GM21528 (cell line): ENCODE results near the gene FAT3.

Experiments used
- ATAC-seq: cut with Tn5 transposase; IDR thresholded peaks from one replicate; pipeline ENCODE4 v1.9.1; 2021; ENCODE audit warnings: mild to moderate bottlenecking, moderate library complexity; ENCODE audit not compliant: unreplicated experiment, low FRiP score

The FAT3 gene

DNA sequence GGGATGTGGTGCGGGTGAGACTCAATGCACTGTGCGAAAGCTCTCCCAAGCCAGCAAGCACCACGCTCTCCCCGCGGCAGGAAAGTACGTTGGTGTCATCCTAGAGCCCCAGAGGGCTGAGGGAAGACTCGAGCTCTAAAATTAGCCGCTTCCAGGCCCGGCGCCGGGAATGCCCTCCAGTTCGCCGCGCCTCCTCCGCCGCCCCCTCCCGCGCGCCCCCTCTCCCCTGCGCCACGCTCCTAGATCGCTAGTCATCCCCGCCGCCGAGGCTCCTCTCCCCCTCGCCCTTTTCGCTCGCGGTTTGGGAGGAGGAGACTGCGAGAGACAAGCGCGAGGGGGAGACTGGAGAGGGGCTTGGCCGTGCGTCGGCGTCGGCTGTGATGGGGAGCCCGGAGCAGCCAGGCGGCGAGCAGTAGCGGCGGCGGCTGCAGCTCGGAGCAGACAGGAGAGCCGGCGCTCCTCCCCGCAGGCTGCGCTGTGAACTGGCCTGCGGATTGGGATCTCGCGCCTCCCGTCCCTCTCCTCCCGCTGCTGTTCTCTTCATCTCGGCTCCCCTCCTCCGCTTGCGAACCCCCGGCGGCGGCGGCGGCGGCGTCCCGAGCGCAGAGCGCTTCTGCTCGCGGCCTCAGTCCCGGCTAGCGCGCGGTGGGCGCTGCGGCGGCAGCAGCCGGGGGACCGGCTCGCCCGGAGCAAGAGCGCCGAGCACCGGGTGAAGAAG is at the start of gene FAT3:
Gene FAT3 (plus strand): TSS at position 412 of the 718 bp plus-strand sequence. CDS start 127,295 bp downstream, outside the sequence.
- ATAC-seq = no peak

DNA sequence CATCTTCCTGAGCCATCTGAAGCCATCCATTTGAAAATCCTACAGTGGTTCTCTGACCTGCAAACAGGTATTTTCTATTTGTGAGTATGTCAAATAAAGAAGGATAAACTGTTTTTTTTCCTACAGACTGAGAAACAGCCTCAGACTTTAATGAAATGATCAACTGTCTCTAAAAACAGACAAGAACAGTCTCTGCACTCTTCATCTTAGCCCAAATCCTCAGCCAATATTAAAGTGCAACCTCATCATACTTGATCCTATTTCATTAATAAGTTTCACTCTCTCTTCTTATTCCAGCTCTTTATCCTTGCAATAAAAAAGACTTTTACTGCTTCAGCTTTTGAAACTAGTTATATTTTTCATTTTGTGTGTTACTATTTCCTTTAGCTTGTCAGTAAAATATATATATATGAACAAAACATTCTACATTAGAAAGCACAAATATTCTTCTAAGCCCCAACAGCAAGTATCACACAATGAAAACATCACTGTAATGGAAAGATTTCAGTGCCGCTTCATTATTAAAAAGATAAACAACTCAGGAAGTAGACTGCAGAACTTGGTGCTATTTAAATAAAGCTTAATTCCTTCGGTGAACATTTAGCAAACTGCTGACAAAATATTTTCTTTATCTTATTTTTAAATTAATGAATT is 45.5 kb upstream of the FAT3 start:
- no peak for ATAC-seq

- no peak for ATAC-seq
These were observed 44.4 kb upstream of the FAT3 start for GRCh38 chr11:92180226-92180625.

GRCh38 chr11:92180664-92181251 is 43.9 kb upstream of the FAT3 start:
- no peak for ATAC-seq

- ATAC-seq = no peak
These were observed 33.9 kb upstream of the FAT3 start for GRCh38 chr11:92190535-92191206.

DNA sequence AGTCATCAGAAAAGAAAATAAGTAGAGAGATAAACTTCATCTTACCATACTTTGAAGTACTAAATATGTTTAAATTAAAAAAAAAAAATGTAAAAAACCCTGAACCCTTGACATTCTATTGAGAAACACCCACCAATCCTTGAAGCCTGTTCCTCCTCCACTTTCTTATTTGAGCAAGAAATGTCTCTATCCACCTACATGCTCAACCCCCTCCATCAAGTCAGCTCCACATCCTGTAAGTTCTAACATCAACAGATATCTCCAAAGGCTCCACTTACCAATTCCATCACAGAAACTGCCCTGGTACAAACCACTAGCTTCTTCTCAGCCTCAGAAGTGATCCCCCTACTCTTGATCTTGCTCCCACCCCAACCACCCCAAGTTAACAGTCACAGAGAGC is 32.5 kb upstream of the FAT3 start:
- ATAC-seq = no peak

DNA sequence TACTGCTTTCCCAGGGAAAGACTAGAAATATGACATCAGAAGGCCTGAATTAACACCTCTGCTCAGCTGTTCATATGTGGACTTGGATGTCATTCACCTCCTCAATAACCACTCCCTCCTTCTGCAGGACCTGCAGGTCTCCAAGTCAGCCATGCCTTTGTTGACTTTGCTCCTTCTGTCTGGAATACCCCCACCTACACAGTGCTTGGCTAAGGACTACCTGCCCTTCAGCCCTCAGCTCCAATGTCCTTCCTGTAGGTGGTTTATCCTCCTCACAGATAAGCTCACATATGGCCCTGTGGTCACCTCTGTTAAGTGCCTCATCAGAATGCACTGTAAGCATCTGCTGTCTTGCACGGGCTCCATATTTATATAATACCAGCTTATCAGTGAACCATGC is 26.4 kb upstream of the FAT3 start:
- no peak for ATAC-seq

DNA sequence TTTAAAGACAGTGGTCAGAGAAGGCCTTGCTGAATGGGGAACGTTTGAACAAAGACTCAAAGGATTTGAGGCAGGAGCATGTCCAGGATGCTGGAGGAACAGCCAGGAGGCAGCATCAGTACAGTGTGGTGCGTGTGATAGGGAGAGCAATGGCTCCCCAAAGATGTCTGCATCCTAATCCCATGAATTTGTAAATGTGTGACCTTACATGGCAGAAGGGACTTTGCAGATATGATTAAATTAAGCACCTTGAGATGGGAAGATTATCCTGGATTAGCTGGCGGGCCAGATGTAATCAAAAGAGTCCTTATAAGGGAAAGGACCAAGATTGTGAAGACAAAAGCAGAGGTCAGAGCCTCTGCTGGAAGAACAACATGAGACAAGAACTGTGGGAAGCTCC is 24.6 kb upstream of the FAT3 start:
- ATAC-seq = no peak

DNA sequence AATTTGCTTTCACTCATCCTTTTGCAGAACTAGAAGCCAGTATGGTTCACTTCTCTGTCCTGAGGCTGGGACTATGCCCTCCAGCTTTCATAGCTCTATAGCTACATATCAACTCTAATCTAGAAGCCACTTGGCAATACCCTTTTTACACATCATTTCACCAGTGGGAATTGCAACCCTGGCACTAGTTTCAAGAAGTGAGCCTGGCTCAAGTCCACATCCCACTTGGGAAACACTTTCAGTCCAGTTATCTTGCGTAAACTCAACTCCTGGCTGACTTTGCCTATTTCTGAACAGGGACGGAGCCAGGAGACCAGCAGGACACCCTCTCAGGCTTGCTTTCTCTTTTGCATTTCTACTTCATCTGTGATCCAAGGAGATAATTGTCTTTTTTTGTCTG is 19.9 kb upstream of the FAT3 start:
- no peak for ATAC-seq

DNA sequence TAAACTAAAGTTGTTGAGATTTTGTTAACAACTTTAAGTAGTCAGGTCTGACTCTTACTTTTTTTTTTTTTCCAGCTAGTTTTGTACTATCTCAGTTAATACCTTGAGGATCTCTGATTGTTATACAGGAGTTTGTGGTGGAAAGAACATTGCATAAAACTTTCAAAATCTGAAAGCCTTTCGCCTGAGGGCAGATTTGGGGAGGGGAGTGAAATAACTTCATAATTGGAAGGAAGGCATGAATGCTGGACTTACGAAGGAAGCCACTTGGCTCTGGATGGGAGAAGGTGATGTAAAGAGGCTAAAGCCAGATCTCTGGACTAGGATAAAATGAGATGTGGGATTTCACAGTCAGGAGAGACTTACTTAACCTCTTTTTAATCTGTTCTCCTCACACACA is 18.2 kb upstream of the FAT3 start:
- ATAC-seq = no peak

DNA sequence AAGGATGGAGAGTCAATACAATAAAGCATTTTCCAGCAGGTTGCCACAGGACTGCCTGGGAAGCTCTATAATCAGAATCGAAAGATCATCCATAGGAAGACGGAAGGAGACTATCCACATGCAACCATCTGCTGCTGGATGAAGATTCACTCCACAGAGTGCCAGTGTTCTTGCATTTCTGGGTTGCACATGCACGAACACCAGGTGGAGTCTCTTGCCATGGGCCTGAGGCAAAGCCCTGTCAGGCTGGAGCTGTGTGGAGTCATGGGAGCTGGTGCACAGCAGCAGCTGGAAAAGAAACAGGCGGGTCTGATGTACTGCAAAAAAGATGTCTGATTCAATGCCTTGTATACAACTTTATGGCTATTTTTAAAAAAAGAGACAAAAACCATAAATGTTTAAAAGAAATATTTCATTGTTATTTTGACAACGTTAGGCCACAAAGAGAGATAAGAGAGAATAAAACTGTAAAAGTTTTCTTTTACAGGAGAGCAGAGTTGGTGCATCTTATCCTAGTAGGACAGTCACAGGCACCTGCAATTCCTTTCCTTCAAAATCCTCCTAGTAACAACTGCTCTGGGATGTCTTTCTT is 12.9 kb upstream of the FAT3 start:
- no peak for ATAC-seq

GRCh38 chr11:92212530-92212929 is 12.1 kb upstream of the FAT3 start:
- no peak for ATAC-seq

GRCh38 chr11:92216789-92217188 is 7.8 kb upstream of the FAT3 start:
- ATAC-seq = no peak

DNA sequence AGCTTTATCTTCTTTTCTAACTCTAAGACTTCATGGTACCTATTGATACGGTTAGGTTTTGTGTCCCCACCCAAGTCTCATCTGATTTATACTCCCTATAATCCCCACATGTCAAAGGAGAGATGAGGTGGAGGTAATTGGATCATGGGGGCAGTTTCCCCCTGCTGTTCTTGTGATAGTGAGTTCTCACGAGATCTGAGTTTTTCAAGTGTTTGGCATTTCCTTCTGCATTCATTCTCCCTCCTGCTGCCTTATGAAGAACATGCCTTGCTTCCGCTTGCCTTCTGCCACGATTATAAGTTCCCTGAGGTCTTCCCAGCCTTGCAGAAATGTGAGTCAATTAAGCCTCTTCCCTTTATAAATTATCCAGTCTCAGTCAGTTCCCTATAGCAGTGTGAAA is 5.1 kb upstream of the FAT3 start:
- ATAC-seq = no peak

GRCh38 chr11:92222701-92223100 is 1.9 kb upstream of the FAT3 start:
- no peak for ATAC-seq

GRCh38 chr11:92224054-92224406 is 588 bp upstream of the FAT3 start:
- ATAC-seq = no peak

DNA sequence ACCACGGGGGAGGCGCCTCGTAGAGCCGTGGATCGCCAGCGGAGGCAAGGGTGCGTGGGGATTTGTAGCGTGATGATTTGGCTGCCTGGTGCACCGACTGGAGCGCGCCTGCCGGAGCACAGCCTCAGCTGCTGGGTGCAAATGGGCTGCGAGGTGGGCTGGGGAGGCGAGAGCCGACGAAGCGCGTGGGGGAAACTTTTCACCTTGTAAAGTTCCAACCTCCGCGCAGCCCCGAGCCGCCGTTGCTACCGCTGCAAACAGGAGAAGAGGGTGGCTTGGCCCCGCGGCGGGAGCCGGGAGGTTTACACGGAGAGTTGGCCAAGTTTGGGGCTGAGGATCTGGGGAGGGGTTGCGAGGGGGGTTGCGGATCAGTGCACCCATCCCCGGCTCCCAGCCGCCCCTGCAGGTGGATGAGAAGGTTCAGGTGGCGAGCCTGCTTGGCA is 528 bp downstream of the FAT3 start:
- no peak for ATAC-seq

DNA sequence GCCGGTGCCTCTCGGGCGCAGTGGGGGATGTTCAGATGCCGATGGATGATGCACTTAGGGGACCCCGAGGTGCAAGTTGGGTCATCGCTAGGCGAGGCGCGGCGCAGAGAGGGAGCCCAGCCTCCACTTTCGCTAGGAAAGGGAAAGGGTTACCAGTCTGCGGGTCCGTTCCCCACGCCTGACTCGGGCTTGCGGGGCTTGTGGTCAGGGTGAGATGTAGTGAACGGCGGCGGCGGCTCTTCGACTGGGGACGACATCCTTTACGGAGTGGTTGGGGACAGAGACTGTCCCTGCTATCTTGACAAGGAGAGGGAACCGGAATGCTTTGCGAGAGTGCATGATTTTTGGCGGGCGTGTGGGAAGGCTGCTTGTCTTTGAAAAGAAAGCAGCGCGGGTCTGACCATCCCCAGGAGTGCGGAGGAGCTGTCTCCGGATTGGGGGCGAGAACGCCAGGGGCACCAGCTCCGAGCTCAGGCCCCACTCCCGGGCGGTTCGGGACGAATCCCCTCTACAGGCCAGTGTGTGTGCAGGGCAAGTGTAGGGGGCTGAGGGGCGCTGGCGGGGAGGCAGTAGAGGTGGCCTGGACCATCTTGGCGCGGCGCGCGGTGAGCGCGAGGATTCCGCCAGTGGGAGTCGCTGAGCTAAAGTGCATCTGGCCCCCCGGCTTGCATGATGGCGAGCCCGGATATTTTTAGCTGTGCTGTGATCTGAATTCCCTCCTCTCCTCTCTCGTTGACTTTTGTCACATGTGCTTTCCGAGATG is 1.1 kb downstream of the FAT3 start:
- no peak for ATAC-seq

DNA sequence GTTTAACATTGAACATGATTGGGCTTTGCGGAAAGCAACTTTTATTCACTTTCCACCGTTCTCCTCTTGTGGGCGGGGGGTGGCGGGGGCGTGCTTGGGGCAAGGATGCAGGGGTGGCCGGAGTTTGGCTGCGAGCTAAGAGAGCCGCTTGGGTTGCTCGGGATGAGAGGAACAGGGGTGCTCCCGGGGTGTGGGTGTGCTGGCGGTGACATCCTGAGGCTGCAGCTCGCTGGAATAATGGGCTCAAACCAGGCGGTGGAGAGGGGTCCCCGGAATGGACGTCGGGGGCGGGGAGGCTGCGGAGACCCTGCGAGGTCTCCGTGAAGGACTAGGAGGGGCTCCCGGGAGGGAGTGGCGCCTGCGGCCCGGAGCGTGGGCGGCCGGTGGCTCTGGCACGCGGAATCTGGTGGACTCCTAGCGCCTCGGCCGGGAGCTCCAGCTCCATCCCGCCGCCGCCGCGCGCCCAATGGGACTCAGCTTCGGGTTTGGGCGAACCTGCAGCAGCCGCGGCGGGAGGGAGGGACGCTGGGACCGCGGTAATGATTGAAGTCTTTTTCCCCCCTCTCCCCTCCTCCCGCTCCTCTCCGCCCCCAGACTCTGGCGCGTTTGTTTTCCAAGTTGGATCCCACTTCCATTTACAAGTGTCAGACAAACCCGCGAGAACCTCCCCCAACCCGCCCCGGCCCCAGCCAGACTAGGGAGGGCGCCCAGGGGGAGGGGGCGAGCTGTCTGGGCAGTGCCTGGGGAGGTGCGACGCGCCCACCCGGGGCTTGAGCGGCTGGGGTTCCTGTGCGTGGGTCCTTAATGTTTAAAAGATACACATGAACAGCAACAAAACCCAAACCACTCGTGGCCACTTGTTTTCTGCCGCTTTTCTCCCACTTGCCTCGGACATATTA is 2.0 kb downstream of the FAT3 start:
- no peak for ATAC-seq
